HEK293 (cell line): ENCODE data around the gene GPRIN2.
A peak's percentile ranks its signal among the peaks of the same experiment; 100 is the strongest.

Source experiments
- CTCF ChIA-PET: fragments of 350-600 bp; formaldehyde crosslinking; extraction: SDS; loops from one replicate; lab custom pipeline; 2021; ENCODE audit warnings: antibody characterized with exemption; lab: Yijun Ruan, JAX
- POLR2A ChIA-PET: fragments of 300-600 bp; formaldehyde crosslinking; extraction: SDS; loops from one replicate; lab custom pipeline; 2020; ENCODE audit warnings: antibody characterized with exemption, inconsistent platforms; lab: Yijun Ruan, JAX
- H3K27ac ChIP-seq: fragments of 200-500 bp; sonication (Bioruptor generic); 2 replicates; pipeline ENCODE4 v1.5.1; 2014; ENCODE audit warnings: low read depth, low read length, control low read depth, inconsistent platforms; ENCODE audit errors: extremely low read depth
- H3K36me3 ChIP-seq, 2 experiments: fragments of 200-500 bp in 1 of 2; sonication (Bioruptor generic) in 1 of 2; 1 replicate in 1 of 2; 2 replicates in 1 of 2; pipeline ENCODE4 v1.5.1; 2014 to 2017; ENCODE audit warnings: inconsistent platforms in 2 of 2, low read length in 2 of 2; ENCODE audit not compliant: control insufficient read depth in 2 of 2, insufficient read depth in 1 of 2
- H3K4me1 ChIP-seq: fragments of 200-500 bp; sonication (Bioruptor generic); 2 replicates; pipeline ENCODE4 v1.5.1; 2014; ENCODE audit warnings: mild to moderate bottlenecking, low read length, inconsistent platforms; ENCODE audit not compliant: control insufficient read depth, insufficient read depth
- H3K4me3 ChIP-seq: 2 replicates; pipeline ENCODE4 v1.5.1; 2011; ENCODE audit warnings: low read depth, mild to moderate bottlenecking, control low read depth, low read length, moderate library complexity
- H3K9me3 ChIP-seq: fragments of 200-500 bp; sonication (Bioruptor generic); 2 replicates; pipeline ENCODE4 v1.5.1; 2014; ENCODE audit warnings: low read depth, low read length, inconsistent platforms; ENCODE audit not compliant: control insufficient read depth, insufficient read depth
- GLI2 ChIP-seq: fragments of 450-650 bp; formaldehyde crosslinking; IDR thresholded peaks from 2 replicates; pipeline ENCODE4; 2017; ENCODE audit warnings: missing biosample characterization, missing genetic modification characterization, low read depth, borderline replicate concordance
- HIC1 ChIP-seq: fragments of 450-650 bp; formaldehyde crosslinking; IDR thresholded peaks from 2 replicates; pipeline ENCODE4 v1.5.1; 2016; ENCODE audit warnings: missing biosample characterization, missing genetic modification characterization
- HOXC10 ChIP-seq: sonication (generic); formaldehyde crosslinking; IDR thresholded peaks from 2 replicates; pipeline ENCODE4 v1.8.1; 2023; ENCODE audit warnings: mild to moderate bottlenecking, missing genetic modification reagents
- MYNN ChIP-seq: fragments of 450-650 bp; formaldehyde crosslinking; IDR thresholded peaks from 2 replicates; pipeline ENCODE4 v1.5.1; 2016; ENCODE audit warnings: missing biosample characterization, missing genetic modification characterization, borderline replicate concordance
- ZNF148 ChIP-seq: fragments of 450-650 bp; formaldehyde crosslinking; IDR thresholded peaks from 2 replicates; pipeline ENCODE4 v1.5.0; 2017; ENCODE audit warnings: missing biosample characterization, missing genetic modification characterization, borderline replicate concordance
- ZNF184 ChIP-seq: fragments of 450-650 bp; IDR thresholded peaks from 2 replicates; pipeline ENCODE4 v1.5.1; 2018; ENCODE audit warnings: missing biosample characterization, mild to moderate bottlenecking, missing genetic modification characterization
- ZNF248 ChIP-seq: fragments of 450-650 bp; formaldehyde crosslinking; IDR thresholded peaks from 2 replicates; pipeline ENCODE4 v1.5.1; 2017; ENCODE audit warnings: missing biosample characterization, missing genetic modification characterization
- ZNF354C ChIP-seq: fragments of 450-650 bp; formaldehyde crosslinking; IDR thresholded peaks from 2 replicates; pipeline ENCODE4 v1.5.1; 2016; ENCODE audit warnings: missing biosample characterization, missing genetic modification characterization, low read depth, borderline replicate concordance
- ZNF473 ChIP-seq: fragments of 450-650 bp; formaldehyde crosslinking; IDR thresholded peaks from 2 replicates; pipeline ENCODE4 v1.5.1; 2017; ENCODE audit warnings: missing biosample characterization, missing genetic modification characterization
- TF ChIP-seq, protein P1 (sequence below): fragments of 450-650 bp; formaldehyde crosslinking; IDR thresholded peaks from 2 replicates; pipeline ENCODE4 v1.5.1; 2016; ENCODE audit warnings: missing biosample characterization, missing genetic modification characterization
- TF ChIP-seq, protein P2 (sequence below): fragments of 450-650 bp; formaldehyde crosslinking; IDR thresholded peaks from 2 replicates; pipeline ENCODE4 v1.5.1; 2016; ENCODE audit warnings: missing biosample characterization, missing genetic modification characterization
- TF ChIP-seq, protein P3 (sequence below): fragments of 450-650 bp; formaldehyde crosslinking; IDR thresholded peaks from 2 replicates; pipeline ENCODE4 v1.5.1; 2017; ENCODE audit warnings: missing biosample characterization, missing genetic modification characterization
- TF ChIP-seq, protein P4 (sequence below): fragments of 450-650 bp; formaldehyde crosslinking; IDR thresholded peaks from 2 replicates; pipeline ENCODE4 v1.5.1; 2016; ENCODE audit warnings: missing biosample characterization, missing genetic modification characterization
- TF ChIP-seq, protein P5 (sequence below): fragments of 450-650 bp; formaldehyde crosslinking; IDR thresholded peaks from 2 replicates; pipeline ENCODE4 v1.5.1; 2016; ENCODE audit warnings: missing biosample characterization, missing genetic modification characterization

The GPRIN2 gene

DNA sequence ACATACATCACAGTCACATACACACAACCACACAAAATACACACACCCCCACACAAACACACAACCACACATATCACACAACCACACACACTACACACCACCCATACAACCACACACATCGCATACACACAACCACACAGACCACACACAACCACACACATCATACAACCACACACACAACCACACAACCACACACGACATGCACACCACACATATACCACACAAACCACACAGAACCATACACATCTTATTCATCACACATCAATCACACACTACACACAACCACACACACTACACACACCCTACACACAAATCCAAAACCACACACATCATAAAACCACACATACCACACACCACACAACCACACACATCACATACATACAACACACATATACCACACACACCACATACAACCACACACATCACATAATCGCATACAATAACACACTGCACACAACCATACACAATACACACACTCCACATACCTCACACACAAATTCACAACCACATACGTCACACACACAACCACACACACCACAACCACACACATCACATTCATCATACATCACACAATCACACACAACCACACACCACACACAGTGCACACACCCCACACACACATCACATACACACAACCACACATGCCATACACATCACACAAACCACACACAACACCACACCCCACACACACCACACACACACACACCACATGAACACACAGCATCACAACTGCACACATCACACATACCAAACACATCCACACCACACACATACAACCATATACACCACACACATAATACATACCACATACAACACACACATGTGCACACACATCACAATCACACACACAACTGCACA lies 30.4 kb downstream of the GPRIN2 start (continued):
- TF ChIP-seq, protein P1, sequence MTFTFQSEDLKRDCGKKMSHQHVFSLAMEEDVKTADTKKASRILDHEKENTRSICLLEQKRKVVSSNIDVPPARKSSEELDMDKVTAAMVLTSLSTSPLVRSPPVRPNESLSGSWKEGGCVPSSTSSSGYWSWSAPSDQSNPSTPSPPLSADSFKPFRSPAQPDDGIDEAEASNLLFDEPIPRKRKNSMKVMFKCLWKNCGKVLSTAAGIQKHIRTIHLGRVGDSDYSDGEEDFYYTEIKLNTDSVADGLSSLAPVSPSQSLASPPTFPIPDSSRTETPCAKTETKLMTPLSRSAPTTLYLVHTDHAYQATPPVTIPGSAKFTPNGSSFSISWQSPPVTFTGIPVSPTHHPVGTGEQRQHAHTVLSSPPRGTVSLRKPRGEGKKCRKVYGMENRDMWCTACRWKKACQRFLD (tag by site-specific recombination), result peak; percentile 69; the same call in 1 of the 2 replicates
- no peak for TF ChIP-seq HIC1 (tag by site-specific recombination)
- TF ChIP-seq, protein P2, sequence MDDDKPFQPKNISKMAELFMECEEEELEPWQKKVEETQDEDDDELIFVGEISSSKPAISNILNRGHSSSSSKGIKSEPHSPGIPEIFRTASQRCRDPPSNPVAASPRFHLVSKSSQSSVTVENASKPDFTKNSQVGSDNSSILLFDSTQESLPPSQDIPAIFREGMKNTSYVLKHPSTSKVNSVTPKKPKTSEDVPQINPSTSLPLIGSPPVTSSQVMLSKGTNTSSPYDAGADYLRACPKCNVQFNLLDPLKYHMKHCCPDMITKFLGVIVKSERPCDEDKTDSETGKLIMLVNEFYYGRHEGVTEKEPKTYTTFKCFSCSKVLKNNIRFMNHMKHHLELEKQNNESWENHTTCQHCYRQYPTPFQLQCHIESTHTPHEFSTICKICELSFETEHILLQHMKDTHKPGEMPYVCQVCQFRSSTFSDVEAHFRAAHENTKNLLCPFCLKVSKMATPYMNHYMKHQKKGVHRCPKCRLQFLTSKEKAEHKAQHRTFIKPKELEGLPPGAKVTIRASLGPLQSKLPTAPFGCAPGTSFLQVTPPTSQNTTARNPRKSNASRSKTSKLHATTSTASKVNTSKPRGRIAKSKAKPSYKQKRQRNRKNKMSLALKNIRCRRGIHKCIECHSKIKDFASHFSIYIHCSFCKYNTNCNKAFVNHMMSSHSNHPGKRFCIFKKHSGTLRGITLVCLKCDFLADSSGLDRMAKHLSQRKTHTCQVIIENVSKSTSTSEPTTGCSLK (tag by site-specific recombination), result peak; percentile 67; the same call in 1 of the 2 replicates
- TF ChIP-seq HOXC10 (CRISPR knock-in tag), result no peak
- no peak for TF ChIP-seq ZNF184 (tag by site-specific recombination)

- Histone ChIP-seq H3K9me3 (no peaks in the 10 kb centered on the region), H3K27ac (no peak overlapping the region), H3K4me1 (no peaks in the 10 kb centered on the region), H3K4me3 (no peak overlapping the region), H3K36me3 (no peaks in the 10 kb centered on the region; a peak in 1 of 3 replicates)
- ChIA-PET CTCF (no interaction called here), POLR2A (no interaction called here)
- TF ChIP-seq MYNN (tag by site-specific recombination) (peak; percentile 59), ZNF354C (0 out of 2 replicates have a peak, but pooled peaks have one; percentile 2), ZNF473 (0 out of 2 replicates have a peak, but pooled peaks have one; percentile 43), GLI2 (tag by site-specific recombination) (no peak), ZNF148 (tag by site-specific recombination) (peak; percentile 81; the same call in 1 of the 2 replicates), ZNF248 (tag by site-specific recombination) (no peak)
- TF ChIP-seq, protein P2 (tag by site-specific recombination), result peak; percentile 61; the same call in 1 of the 2 replicates
- TF ChIP-seq, protein P3, sequence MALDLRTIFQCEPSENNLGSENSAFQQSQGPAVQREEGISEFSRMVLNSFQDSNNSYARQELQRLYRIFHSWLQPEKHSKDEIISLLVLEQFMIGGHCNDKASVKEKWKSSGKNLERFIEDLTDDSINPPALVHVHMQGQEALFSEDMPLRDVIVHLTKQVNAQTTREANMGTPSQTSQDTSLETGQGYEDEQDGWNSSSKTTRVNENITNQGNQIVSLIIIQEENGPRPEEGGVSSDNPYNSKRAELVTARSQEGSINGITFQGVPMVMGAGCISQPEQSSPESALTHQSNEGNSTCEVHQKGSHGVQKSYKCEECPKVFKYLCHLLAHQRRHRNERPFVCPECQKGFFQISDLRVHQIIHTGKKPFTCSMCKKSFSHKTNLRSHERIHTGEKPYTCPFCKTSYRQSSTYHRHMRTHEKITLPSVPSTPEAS (tag by site-specific recombination), result peak; percentile 38; the same call in 1 of the 2 replicates
- TF ChIP-seq, protein P4, sequence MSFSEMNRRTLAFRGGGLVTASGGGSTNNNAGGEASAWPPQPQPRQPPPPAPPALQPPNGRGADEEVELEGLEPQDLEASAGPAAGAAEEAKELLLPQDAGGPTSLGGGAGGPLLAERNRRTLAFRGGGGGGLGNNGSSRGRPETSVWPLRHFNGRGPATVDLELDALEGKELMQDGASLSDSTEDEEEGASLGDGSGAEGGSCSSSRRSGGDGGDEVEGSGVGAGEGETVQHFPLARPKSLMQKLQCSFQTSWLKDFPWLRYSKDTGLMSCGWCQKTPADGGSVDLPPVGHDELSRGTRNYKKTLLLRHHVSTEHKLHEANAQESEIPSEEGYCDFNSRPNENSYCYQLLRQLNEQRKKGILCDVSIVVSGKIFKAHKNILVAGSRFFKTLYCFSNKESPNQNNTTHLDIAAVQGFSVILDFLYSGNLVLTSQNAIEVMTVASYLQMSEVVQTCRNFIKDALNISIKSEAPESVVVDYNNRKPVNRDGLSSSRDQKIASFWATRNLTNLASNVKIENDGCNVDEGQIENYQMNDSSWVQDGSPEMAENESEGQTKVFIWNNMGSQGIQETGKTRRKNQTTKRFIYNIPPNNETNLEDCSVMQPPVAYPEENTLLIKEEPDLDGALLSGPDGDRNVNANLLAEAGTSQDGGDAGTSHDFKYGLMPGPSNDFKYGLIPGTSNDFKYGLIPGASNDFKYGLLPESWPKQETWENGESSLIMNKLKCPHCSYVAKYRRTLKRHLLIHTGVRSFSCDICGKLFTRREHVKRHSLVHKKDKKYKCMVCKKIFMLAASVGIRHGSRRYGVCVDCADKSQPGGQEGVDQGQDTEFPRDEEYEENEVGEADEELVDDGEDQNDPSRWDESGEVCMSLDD (tag by site-specific recombination), result 0 out of 2 replicates have a peak, but pooled peaks have one; percentile 24
- TF ChIP-seq, protein P5, sequence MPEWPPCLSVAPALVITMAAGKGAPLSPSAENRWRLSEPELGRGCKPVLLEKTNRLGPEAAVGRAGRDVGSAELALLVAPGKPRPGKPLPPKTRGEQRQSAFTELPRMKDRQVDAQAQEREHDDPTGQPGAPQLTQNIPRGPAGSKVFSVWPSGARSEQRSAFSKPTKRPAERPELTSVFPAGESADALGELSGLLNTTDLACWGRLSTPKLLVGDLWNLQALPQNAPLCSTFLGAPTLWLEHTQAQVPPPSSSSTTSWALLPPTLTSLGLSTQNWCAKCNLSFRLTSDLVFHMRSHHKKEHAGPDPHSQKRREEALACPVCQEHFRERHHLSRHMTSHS (tag by site-specific recombination), result 0 out of 2 replicates have a peak, but pooled peaks have one; percentile 10
These were observed 31.2 kb downstream of the GPRIN2 start for GRCh38 chr10:46525177-46525823.
